SH-SY5Y (cell line): ENCODE data around the gene CLPX.

Experiments
- GATA2 ChIP-seq: IDR thresholded peaks from 2 replicates; pipeline ENCODE4 v1.6.1; 2011; ENCODE audit warnings: mild to moderate bottlenecking, low read depth, low read length
- GATA3 ChIP-seq: IDR thresholded peaks from 2 replicates; pipeline ENCODE4 v1.6.1; 2011; ENCODE audit warnings: low read depth, mild to moderate bottlenecking, low read length, moderate library complexity

- no peak for TF ChIP-seq GATA3
- TF ChIP-seq GATA2, result no peak
Observed at GRCh38 chr15:65115542-65115941, 69.6 kb downstream of the CLPX start.
